Stimulated activated CD4-positive, alpha-beta T cell treated with anti-CD3 and anti-CD28 coated beads, Interleukin-2, amount 100 ng/mL, for 48 hours (primary cell): ENCODE results near the gene CCER1.

Source experiments
- DNase-seq, 2 donors: peaks; one replicate each; pipeline ENCODE4 v3.0.0-alpha.2; 2020

Gene CCER1

DNA sequence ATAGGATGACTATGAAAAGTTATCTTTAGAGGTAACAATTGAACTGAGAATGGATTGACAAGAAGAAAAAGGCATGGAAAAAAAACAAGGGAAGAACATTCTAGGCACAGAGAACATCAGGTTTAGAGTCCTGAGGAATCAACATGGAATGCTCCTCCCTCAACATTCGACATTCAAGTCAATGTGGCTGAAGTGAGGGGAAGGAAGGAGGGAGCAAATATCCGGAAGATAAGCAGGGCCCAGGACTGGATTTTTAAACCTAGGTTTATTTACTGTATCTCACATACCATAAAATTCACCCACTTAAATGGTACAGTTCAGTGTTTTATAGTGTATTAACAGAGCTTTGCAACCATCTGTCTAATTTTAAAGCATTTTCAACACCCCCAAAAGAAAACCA, 9.6 kb upstream of the CCER1 start:
- DNase-seq: no peak

DNA sequence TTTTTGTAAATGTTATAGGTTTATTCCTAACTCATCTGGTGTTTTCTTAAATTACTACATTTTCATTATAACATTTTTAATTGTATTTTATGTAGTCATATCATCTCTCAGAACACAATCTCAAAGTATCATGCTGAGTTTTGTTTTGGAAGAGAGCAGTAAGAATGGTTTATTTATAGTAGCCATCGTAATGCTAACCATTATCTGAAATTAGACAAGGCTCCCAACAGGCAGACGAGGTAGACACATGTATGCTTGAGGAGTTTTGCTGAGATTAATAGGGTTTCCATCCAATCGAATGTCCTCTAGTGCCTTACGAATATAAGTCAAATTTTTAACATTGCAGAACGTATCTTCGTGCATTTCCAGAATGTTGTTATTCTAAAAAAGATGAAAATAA, 9.0 kb upstream of the CCER1 start:
- no peak for DNase-seq

DNA sequence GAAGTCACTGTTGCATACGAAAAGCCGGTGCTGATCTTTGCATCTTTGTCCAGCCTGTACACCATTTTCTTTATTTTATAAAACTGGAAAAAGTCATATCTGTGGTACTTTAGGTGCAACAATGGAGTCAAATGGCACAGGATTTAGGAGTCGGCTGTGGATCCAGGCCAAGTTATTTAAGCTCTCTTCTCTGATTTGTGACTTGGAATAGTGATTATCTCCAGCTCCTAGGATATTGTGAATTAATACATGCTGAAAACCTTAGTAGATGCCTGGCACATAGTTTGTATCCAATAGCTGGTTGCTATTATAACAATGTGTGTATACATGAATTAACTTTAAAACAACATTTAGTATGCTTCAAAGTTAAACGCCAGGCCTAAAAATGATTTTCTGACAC, 6.2 kb upstream of the CCER1 start:
- no peak for DNase-seq

GRCh38 chr12:90959538-90960139, 4.7 kb upstream of the CCER1 start:
- DNase-seq: peak in 1 of 2 donors; percentile 7

DNA sequence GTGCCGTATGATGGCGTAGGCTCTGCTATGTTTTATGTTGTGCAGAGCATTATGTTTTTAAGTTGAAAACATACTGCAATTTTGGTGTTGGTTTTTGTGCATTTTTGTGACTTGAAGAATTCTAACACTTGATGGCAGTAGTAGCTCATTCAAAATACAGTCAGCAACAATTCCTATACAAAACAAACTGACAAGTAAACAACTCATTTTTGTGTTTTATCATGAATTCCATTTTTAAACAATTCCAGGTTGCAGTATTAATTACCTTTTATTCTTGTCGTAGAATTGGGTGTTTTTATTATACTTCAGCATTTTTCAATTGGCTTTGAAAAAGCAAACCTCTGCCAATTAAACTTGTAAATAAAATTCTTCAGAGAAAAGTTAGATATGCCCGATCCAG, 4.1 kb upstream of the CCER1 start:
- no peak for DNase-seq

GRCh38 chr12:90958347-90958746, 3.4 kb upstream of the CCER1 start:
- DNase-seq: no peak

- DNase-seq: no peak
These were observed 548 bp downstream of the CCER1 start for GRCh38 chr12:90954428-90954827.

DNA sequence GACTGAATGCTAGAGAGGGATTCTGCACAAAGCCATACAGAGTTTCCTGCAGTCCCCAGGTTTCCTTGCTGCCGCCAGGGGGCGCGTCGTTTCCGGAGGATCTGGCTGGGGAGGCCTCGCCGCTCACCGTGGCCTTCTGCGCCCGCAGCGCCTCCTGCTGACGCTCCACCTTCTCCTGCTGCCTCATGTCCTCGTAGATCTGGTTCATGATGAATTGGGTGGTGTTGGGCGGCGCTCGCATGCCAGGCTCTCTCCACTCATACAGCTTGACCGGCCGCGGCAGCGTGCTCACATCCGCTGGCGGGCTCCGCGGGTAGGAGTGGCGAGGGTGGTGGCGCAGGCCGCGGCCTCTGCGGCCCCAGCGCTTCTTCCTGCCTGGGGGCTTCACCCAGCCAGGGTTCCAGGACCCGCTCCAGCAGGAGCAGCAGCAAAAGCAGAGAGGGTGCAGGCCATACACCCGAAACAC, 987 bp downstream of the CCER1 start:
- peak in 1 of 2 donors; percentile 26 for DNase-seq

- no peak for DNase-seq
These were observed 3.4 kb downstream of the CCER1 start for GRCh38 chr12:90951432-90952105.

GRCh38 chr12:90947869-90948268, 7.1 kb downstream of the CCER1 start:
- DNase-seq: no peak

DNA sequence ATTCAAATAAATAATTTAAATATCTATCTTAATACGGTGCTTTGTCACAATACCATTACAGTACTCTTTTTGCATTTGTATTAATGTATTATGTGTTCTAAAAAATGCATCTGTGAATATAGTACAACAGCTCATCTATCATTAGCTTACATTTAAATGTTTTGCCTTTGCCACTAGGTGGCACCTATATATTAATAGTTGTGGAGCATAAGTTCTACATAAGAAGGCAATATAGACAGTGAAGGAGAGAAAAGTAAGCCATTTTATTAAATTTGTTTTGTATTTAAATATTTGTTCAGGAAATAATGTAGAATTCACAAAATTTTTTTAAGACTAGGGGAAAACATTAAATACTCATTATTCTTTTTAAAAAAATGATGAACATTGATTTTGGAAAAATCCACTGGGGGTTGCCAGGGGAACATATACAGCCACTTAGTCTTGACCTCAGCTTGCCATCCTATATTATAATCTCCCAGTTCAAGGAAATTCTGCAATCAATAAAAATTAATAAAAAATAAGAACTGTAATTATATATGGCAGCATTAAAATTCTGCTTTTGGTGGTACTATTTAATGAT, 9.8 kb downstream of the CCER1 start:
- DNase-seq: no peak

GRCh38 chr12:90943255-90943654, 11.7 kb downstream of the CCER1 start:
- no peak for DNase-seq

DNA sequence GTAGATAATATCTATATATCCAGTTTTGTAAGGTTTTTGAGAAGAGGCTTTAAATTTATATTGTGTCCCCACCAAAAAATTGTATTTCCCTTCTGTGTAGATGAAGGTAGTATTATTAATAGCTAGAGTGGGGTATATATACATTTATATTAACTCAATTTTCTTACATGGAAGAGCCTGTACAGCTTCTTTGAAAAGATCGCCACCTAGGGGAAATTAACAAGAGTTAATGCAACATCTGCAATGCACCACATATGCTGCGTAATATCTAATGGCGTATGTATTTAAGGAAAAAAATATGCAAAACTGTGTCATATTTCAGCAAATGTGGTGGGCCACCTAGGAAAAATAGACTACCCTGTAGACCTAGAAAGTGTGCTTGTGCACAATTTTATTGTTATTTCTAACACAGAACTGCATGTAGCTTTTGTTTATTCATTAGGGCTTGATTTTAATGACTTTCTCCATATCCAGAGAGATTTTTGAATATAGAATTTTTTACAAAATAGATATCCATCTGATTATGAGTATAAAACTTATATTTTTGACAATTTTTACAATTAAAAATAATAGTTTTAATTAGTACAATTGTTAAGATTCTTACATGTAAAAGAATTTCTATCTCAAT, 14.0 kb downstream of the CCER1 start:
- DNase-seq: no peak

DNA sequence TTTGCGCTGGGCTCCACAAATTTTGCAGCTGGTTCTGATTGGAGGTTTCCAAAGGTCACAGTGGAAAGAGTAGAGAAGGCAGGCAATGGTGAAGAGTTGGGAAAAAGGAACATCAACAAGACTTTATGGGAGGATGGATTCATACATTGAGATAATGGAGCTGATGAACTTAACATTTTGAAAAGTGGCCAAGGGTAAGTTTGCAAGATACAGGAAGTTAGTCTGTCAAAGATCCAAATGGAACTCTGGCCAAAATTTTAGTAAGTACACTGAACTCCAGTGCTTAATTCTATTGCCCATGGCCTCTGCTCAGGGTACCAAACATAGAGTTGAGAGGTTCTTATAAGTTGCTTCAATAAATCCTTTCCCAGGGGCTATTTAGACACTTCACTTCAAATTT, 15.6 kb downstream of the CCER1 start:
- no peak for DNase-seq

DNA sequence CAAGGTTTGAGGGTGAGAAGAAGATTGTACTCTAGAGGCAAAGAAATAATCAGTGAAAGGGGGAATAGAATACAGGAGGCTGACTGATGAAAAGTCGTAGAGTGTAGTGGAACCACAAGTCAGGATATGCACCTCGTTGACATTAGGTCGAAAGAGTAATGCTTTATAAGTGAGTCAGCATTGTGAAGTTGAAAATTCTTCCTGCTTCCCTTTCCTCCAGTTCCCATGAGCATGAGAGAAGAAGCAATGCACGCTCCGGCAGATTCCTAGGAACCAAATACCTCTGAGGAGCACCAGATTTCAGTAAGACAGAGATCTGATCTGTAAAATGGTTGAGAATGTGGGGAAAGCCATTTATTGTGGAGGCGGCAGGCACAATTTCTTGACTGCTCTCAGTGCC, 16.5 kb downstream of the CCER1 start:
- no peak for DNase-seq

DNA sequence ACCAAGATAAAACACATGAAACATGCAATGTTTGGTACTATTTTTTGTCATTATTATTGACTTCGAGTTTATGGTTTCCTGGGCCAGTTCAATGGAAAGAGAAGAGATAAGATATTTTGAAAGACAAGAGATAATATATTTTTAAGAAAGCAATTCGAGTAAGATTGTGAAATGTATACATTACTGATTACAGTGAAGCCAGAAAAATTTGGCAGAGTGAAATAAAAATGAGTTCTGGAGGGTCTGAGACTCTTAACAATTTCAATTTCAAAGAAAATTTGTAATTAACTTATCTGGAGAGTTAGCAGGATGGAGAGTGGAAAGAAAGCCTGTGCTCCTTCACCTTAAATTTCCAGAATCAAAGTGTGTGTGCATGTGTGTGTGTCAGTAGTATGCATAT, 17.3 kb downstream of the CCER1 start:
- no peak for DNase-seq

DNA sequence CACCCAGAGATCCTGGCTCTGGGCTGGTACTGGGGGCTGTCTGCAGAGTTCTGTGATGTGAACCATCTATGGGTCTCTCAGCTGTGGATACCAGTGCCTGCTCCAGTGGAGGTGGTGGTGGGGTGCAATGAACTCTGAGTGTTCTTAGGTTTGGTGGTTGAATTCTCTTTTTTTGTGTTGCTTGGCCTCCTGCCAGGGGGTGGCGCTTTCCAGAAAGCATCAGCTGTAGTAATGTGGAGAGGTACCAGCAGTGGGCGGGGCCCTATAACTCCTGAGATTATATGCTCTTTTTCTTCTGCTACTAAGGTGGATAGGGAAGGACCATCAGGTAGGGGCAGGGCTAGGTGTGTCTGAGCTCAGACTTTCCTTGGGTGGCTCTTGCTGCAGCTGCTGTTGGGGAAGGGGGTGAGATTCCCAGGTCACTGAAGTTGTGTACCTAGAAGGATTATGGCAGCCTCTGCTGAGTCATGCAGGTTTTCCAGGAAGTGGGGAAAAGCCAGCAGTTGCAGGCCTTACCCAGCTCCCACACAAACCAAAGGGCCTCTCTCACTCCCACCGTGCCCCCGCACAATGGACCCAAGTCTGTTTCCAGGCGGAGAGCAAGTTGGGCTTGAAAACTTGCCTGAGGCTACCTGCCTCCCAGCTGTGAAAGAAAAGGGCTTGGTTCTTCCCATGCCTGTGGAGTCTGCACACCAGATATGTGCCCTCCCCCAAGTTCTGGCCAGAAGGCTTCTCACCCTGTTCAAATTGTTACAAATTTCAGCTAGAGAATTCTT, 18.6 kb downstream of the CCER1 start:
- DNase-seq: no peak

GRCh38 chr12:90925562-90925961, 29.4 kb downstream of the CCER1 start:
- DNase-seq: no peak

DNA sequence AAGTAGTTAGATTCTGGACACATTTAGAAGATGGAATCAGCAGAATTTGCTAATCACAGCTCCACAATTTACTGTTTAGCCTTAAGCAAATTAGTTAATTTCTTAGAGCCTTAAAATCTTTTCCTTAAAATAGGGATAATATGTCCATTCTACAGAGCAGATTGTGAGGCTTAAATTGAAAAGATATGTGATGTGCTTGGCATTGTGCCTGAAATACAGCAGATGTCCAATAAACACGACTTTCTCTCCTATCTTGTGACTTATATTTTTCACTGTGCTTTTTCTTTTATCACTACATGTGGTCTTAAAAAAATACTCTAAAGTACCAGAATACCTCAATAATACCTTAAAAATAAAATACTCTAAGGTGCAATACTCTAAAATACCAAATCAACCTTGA, 30.6 kb downstream of the CCER1 start:
- no peak for DNase-seq

DNA sequence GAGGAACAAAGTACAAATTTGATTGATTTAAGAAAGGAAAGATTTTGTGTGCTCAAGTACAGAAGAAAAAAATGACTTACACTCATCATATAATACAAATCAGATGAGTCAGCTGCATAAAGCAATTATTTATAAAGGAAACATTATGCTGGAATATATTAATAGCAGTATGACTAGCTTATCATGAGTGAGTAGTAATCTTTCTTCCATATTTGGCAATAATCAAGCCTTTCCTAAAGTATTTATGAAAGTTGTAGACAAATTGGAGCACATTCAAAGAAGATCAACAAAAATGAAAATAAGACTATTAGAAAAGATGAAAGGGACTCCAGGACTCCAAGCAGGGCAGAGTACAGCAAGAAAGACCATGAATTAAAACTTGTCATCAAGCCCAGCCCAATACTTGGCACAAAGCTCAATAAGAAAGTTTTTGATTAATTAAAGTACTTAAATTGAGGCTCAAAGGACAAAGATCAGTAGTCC, 32.8 kb downstream of the CCER1 start:
- no peak for DNase-seq

DNA sequence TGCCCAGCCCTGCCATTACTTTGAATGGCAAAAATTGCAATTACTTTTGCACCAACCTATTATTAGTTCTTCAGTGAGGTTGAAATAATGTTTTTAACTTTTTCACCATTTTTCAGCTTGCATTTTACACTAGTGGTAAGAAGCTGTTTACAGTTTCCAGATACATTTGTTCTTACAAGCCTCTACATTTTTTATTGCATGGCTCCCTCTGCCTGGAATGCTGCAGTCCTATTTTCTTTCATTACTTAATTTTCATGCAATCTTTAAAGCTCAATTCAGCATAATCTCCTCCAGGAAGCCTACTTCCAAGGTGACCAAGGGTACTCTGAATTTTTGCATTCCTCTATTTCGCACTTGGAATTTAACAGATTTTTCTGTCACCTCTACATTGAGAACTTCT, 33.4 kb downstream of the CCER1 start:
- no peak for DNase-seq

DNA sequence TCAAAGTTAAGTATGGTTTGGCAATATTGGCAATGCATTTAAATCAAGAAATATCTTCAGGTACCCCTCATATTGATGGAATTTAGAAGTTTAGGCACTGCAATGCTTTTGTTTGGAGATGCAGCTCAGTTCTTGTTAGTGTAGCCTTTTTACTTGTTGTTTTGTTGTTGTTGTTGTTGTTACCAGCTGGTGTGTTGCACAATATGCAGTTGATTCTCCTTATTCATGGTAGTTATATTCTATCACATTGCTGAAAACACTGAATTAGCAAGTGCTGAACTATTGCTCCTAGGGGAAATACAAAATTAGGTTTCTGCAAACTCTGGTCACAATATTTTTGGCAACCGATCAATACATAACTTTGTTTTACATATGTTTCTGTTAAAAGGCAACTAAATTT, 34.8 kb downstream of the CCER1 start:
- DNase-seq: no peak

DNA sequence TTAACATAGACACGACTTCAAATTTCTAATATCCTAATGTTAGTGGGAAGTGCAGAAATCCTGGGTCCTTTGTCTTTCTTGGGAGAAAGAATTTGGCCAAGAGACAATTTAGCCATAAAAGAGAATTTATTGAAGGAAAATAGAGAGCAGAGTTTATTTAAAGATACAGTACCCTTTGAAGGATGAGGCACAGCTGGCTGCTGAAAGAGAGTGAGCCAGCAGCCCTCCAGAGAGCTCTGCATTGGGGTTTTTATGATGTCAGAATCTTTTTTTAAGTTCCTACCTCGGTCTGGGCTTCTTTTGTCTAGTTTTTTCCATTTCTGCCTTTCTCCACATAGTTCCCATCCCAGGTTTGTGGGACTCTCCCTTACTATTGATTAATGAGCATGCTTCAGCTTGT, 37.5 kb downstream of the CCER1 start:
- no peak for DNase-seq
